ENCODE data around the gene TOB2.

DNA sequence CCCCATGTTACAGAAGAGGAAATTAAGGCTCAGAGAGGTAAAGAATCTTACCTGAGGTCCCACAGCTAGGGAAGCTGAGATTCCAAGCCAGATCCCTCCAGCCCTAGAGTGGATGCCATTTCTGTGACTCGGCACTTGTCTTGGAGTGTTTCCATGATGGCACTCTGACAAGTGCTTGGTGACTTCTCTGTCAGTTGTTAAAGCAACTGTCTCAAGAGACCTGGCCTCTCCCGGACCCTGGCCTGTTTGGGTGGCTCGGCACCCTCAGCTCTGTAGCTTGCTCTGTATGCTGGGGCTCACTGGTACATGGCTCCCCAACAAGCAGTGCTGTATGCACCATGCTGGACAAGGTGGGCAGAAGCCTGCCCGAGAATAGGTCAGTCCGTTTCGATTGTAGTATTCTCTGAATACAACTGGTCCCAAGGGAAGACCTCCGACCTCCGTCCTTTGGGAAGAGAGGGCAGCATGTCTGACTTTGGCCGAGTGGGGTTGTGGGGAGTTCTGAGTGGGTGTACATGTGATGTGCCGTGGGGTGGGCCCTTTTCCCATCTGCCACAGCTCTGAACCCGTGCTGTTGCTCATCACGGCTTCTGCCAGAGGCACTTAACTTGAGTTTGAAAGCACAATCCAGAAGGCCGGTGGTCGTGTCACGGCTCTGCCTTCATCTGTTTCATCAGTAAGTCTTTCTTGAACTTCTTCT, 34.7 kb upstream of the TOB2 start:
- TF ChIP-seq, protein P1, sequence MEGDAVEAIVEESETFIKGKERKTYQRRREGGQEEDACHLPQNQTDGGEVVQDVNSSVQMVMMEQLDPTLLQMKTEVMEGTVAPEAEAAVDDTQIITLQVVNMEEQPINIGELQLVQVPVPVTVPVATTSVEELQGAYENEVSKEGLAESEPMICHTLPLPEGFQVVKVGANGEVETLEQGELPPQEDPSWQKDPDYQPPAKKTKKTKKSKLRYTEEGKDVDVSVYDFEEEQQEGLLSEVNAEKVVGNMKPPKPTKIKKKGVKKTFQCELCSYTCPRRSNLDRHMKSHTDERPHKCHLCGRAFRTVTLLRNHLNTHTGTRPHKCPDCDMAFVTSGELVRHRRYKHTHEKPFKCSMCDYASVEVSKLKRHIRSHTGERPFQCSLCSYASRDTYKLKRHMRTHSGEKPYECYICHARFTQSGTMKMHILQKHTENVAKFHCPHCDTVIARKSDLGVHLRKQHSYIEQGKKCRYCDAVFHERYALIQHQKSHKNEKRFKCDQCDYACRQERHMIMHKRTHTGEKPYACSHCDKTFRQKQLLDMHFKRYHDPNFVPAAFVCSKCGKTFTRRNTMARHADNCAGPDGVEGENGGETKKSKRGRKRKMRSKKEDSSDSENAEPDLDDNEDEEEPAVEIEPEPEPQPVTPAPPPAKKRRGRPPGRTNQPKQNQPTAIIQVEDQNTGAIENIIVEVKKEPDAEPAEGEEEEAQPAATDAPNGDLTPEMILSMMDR (conservative IDR thresholded peaks at IDR 0.05 in 1 of 2, IDR thresholded peaks at IDR 0.05 in 1 of 2; ENCODE audit: extremely low read depth in 1 of 2, insufficient read depth in 1 of 2, low read depth in 1 of 2, low read length in 2 of 2), result no peak
- no peak for TF ChIP-seq EZH2 (IDR thresholded peaks at IDR 0.05; ENCODE audit: borderline replicate concordance, low read length)

Measured in mammary epithelial cell (primary cell).